Measurements from ENCODE around the gene PCDHGA10.
"Not testable (repeated sequence)": the region's sequence is repeated elsewhere in the genome, so short reads cannot be mapped to it uniquely, and the experiment has no call there.

The PCDHGA10 gene

GRCh38 chr5:141403387-141403786 lies 9.4 kb upstream of the PCDHGA10 start:
- H3K4me3 Mint-ChIP-seq: no peak overlapping the region

GRCh38 chr5:141407790-141408505 lies 4.8 kb upstream of the PCDHGA10 start, which contains the start of gene PCDHGB6:
PCDHGB6 (plus strand) TSS chr5:141408021; CDS start chr5:141408203, 182 bp downstream.
- peaks cover 21% of the 10 kb centered on the region for H3K9me3 Mint-ChIP-seq
- peaks cover 13% of the 10 kb centered on the region for H3K36me3 Mint-ChIP-seq (ENCODE audit: low read depth)
- not testable (repeated sequence) for H3K4me1 Mint-ChIP-seq (ENCODE audit: low read depth); H3K27ac Mint-ChIP-seq
- peaks cover 43% of the 10 kb centered on the region for H3K27me3 Mint-ChIP-seq (ENCODE audit: low read depth)
- peak within 1 kb of the TSS; percentile 73 for H3K4me3 Mint-ChIP-seq

More at GRCh38 chr5:141403387-141403786, 9.4 kb upstream of the PCDHGA10 start:
- Mint-ChIP-seq H3K4me1 (ENCODE audit: low read depth) (peaks cover 2% of the 10 kb centered on the region), H3K27ac (no peak overlapping the region), H3K27me3 (ENCODE audit: low read depth) (peaks cover 49% of the 10 kb centered on the region), H3K9me3 (peaks cover 18% of the 10 kb centered on the region), H3K36me3 (ENCODE audit: low read depth) (peaks cover 5% of the 10 kb centered on the region)

- Mint-ChIP-seq H3K9me3 (peaks cover 26% of the 10 kb centered on the region), H3K36me3 (ENCODE audit: low read depth) (peaks cover 15% of the 10 kb centered on the region), H3K27me3 (ENCODE audit: low read depth) (peaks cover 52% of the 10 kb centered on the region), H3K4me3 (no peak overlapping the region), H3K4me1 (ENCODE audit: low read depth) (peaks cover 16% of the 10 kb centered on the region), H3K27ac (peak overlapping the region; percentile 52)
Observed at GRCh38 chr5:141409598-141410306, 3.0 kb upstream of the PCDHGA10 start.

GRCh38 chr5:141411575-141411974 lies 1.2 kb upstream of the PCDHGA10 start:
- peaks cover 62% of the 10 kb centered on the region for H3K27me3 Mint-ChIP-seq (ENCODE audit: low read depth)

GRCh38 chr5:141413540-141414069 lies 818 bp downstream of the PCDHGA10 start:
- Mint-ChIP-seq H3K4me3 (peak overlapping the region; percentile 82), H3K9me3 (peaks cover 26% of the 10 kb centered on the region), H3K27ac (peak overlapping the region; percentile 4), H3K27me3 (ENCODE audit: low read depth) (peaks cover 67% of the 10 kb centered on the region), H3K4me1 (ENCODE audit: low read depth) (peaks cover 17% of the 10 kb centered on the region), H3K36me3 (ENCODE audit: low read depth) (peaks cover 13% of the 10 kb centered on the region)

More at GRCh38 chr5:141411575-141411974, 1.2 kb upstream of the PCDHGA10 start:
- Mint-ChIP-seq H3K27ac (no peak overlapping the region), H3K36me3 (ENCODE audit: low read depth) (peaks cover 15% of the 10 kb centered on the region), H3K9me3 (peaks cover 21% of the 10 kb centered on the region), H3K4me1 (ENCODE audit: low read depth) (peaks cover 16% of the 10 kb centered on the region), H3K4me3 (no peak overlapping the region)

- H3K36me3 Mint-ChIP-seq (ENCODE audit: low read depth): not testable (repeated sequence)
- peaks cover 65% of the 10 kb centered on the region for H3K27me3 Mint-ChIP-seq (ENCODE audit: low read depth)
- H3K4me1 Mint-ChIP-seq (ENCODE audit: low read depth): peaks cover 14% of the 10 kb centered on the region
- peaks cover 23% of the 10 kb centered on the region for H3K9me3 Mint-ChIP-seq
- H3K27ac Mint-ChIP-seq: peak overlapping the region; percentile 13
- peak overlapping the region; percentile 7 for H3K4me3 Mint-ChIP-seq
Observed at GRCh38 chr5:141414548-141415274, 1.9 kb downstream of the PCDHGA10 start.

- Mint-ChIP-seq H3K9me3 (peaks cover 24% of the 10 kb centered on the region), H3K27me3 (ENCODE audit: low read depth) (peaks cover 66% of the 10 kb centered on the region), H3K4me3 (peak overlapping the region; percentile 14), H3K4me1 (ENCODE audit: low read depth) (peaks cover 14% of the 10 kb centered on the region)
- H3K27ac Mint-ChIP-seq; H3K36me3 Mint-ChIP-seq (ENCODE audit: low read depth): not testable (repeated sequence)
Observed at GRCh38 chr5:141415275-141415618, 2.5 kb downstream of the PCDHGA10 start.

GRCh38 chr5:141417494-141418172 lies 4.8 kb downstream of the PCDHGA10 start, which contains the start of gene PCDHGB7:
PCDHGB7 (plus strand) TSS chr5:141417677; CDS start chr5:141417860, 183 bp downstream.
- H3K36me3 Mint-ChIP-seq (ENCODE audit: low read depth): not testable (repeated sequence)
- Mint-ChIP-seq H3K4me3 (peak within 1 kb of the TSS; percentile 71), H3K4me1 (ENCODE audit: low read depth) (peaks cover 19% of the 10 kb centered on the region), H3K27me3 (ENCODE audit: low read depth) (peaks cover 82% of the 10 kb centered on the region), H3K27ac (peak within 1 kb of the TSS; percentile 53), H3K9me3 (peaks cover 30% of the 10 kb centered on the region)

- peaks cover 10% of the 10 kb centered on the region for H3K4me1 Mint-ChIP-seq (ENCODE audit: low read depth)
- peak overlapping the region; percentile 53 for H3K27ac Mint-ChIP-seq
- no peaks in the 10 kb centered on the region for H3K36me3 Mint-ChIP-seq (ENCODE audit: low read depth)
- no peak overlapping the region for H3K4me3 Mint-ChIP-seq
- peaks cover 77% of the 10 kb centered on the region for H3K27me3 Mint-ChIP-seq (ENCODE audit: low read depth)
- H3K9me3 Mint-ChIP-seq: peaks cover 32% of the 10 kb centered on the region
Observed at GRCh38 chr5:141419074-141419880, 6.5 kb downstream of the PCDHGA10 start.

- H3K36me3 Mint-ChIP-seq (ENCODE audit: low read depth): no peaks in the 10 kb centered on the region
- peak within 1 kb of the TSS; percentile 66 for H3K27ac Mint-ChIP-seq
- peaks cover 28% of the 10 kb centered on the region for H3K9me3 Mint-ChIP-seq
- peaks cover 8% of the 10 kb centered on the region for H3K4me1 Mint-ChIP-seq (ENCODE audit: low read depth)
- peaks cover 72% of the 10 kb centered on the region for H3K27me3 Mint-ChIP-seq (ENCODE audit: low read depth)
- peak within 1 kb of the TSS; percentile 77 for H3K4me3 Mint-ChIP-seq
Observed at GRCh38 chr5:141420855-141421488, 8.2 kb downstream of the PCDHGA10 start, which contains the start of gene PCDHGA11. PCDHGA11 (plus strand) TSS chr5:141421051; CDS start chr5:141421228, 177 bp downstream.

GRCh38 chr5:141421489-141421855 lies 8.7 kb downstream of the PCDHGA10 start:
- peak overlapping the region; percentile 77 for H3K4me3 Mint-ChIP-seq
- H3K27me3 Mint-ChIP-seq (ENCODE audit: low read depth): peaks cover 67% of the 10 kb centered on the region
- H3K36me3 Mint-ChIP-seq (ENCODE audit: low read depth): no peaks in the 10 kb centered on the region
- H3K27ac Mint-ChIP-seq: no peak overlapping the region
- peaks cover 8% of the 10 kb centered on the region for H3K4me1 Mint-ChIP-seq (ENCODE audit: low read depth)
- H3K9me3 Mint-ChIP-seq: peaks cover 28% of the 10 kb centered on the region

- peaks cover 27% of the 10 kb centered on the region for H3K9me3 Mint-ChIP-seq
- peaks cover 6% of the 10 kb centered on the region for H3K4me1 Mint-ChIP-seq (ENCODE audit: low read depth)
- no peaks in the 10 kb centered on the region for H3K36me3 Mint-ChIP-seq (ENCODE audit: low read depth)
- no peak overlapping the region for H3K4me3 Mint-ChIP-seq
- H3K27ac Mint-ChIP-seq: no peak overlapping the region
- H3K27me3 Mint-ChIP-seq (ENCODE audit: low read depth): peaks cover 60% of the 10 kb centered on the region
Observed at GRCh38 chr5:141422742-141423291, 10.0 kb downstream of the PCDHGA10 start.
